ENCODE data around the gene ACADSB.
A peak's percentile ranks its signal among the peaks of the same experiment; 100 is the strongest.

The ACADSB gene

GRCh38 chr10:123038782-123039631 is 30.2 kb downstream of the ACADSB start:
- DNase-seq (ENCODE audit: low read depth in 2 of 2, low spot score in 1 of 2), result no peak

- DNase-seq (ENCODE audit: low read depth in 2 of 2, low spot score in 1 of 2), result no peak
These were observed 30.8 kb downstream of the ACADSB start for GRCh38 chr10:123039632-123039930.

GRCh38 chr10:123042708-123043408 is 34.1 kb downstream of the ACADSB start:
- no peak for DNase-seq (ENCODE audit: low read depth in 2 of 2, low spot score in 1 of 2)

GRCh38 chr10:123043409-123043925 is 34.7 kb downstream of the ACADSB start:
- peak in 1 of 2 donors; percentile 1 for DNase-seq (ENCODE audit: low read depth in 2 of 2, low spot score in 1 of 2)

- DNase-seq (ENCODE audit: low read depth in 2 of 2, low spot score in 1 of 2), result no peak
These were observed 35.6 kb downstream of the ACADSB start for GRCh38 chr10:123044391-123044790.

GRCh38 chr10:123045961-123046731 is 37.3 kb downstream of the ACADSB start:
- DNase-seq (ENCODE audit: low read depth in 2 of 2, low spot score in 1 of 2), result no peak

- DNase-seq (ENCODE audit: low read depth in 2 of 2, low spot score in 1 of 2), result no peak
These were observed 49.2 kb downstream of the ACADSB start for GRCh38 chr10:123057968-123058367.

- no peak for DNase-seq (ENCODE audit: low read depth in 2 of 2, low spot score in 1 of 2)
These were observed 53.1 kb downstream of the ACADSB start for GRCh38 chr10:123061865-123062264.

GRCh38 chr10:123062726-123063125 is 53.9 kb downstream of the ACADSB start:
- no peak for DNase-seq (ENCODE audit: low read depth in 2 of 2, low spot score in 1 of 2)

- no peak for DNase-seq (ENCODE audit: low read depth in 2 of 2, low spot score in 1 of 2)
These were observed 59.5 kb downstream of the ACADSB start for GRCh38 chr10:123068087-123068853.

- DNase-seq (ENCODE audit: low read depth in 2 of 2, low spot score in 1 of 2), result no peak
These were observed 60.6 kb downstream of the ACADSB start for GRCh38 chr10:123069246-123069986.

GRCh38 chr10:123073187-123073586 is 64.4 kb downstream of the ACADSB start:
- DNase-seq (ENCODE audit: low read depth in 2 of 2, low spot score in 1 of 2), result no peak

- no peak for DNase-seq (ENCODE audit: low read depth in 2 of 2, low spot score in 1 of 2)
These were observed 65.4 kb downstream of the ACADSB start for GRCh38 chr10:123074215-123074614.

GRCh38 chr10:123081896-123082295 is 73.1 kb downstream of the ACADSB start:
- no peak for DNase-seq (ENCODE audit: low read depth in 2 of 2, low spot score in 1 of 2)

GRCh38 chr10:123083811-123084210 is 75.0 kb downstream of the ACADSB start:
- no peak for DNase-seq (ENCODE audit: low read depth in 2 of 2, low spot score in 1 of 2)

GRCh38 chr10:123086281-123086680 is 77.5 kb downstream of the ACADSB start:
- no peak for DNase-seq (ENCODE audit: low read depth in 2 of 2, low spot score in 1 of 2)

- DNase-seq (ENCODE audit: low read depth in 2 of 2, low spot score in 1 of 2), result no peak
These were observed 78.5 kb downstream of the ACADSB start for GRCh38 chr10:123087348-123087747.

GRCh38 chr10:123087786-123088185 is 79.0 kb downstream of the ACADSB start:
- DNase-seq (ENCODE audit: low read depth in 2 of 2, low spot score in 1 of 2), result no peak

GRCh38 chr10:123092635-123093414 is 84.0 kb downstream of the ACADSB start:
- no peak for DNase-seq (ENCODE audit: low read depth in 2 of 2, low spot score in 1 of 2)

All from stimulated activated CD8-positive, alpha-beta memory T cell treated with anti-CD3 and anti-CD28 coated beads, Interleukin-4, amount 100 ng/mL, for 4 hours (primary cell).